ENCODE measurements around the gene MTFR1L.
A peak's percentile ranks its signal among the peaks of the same experiment; 100 is the strongest.

The MTFR1L gene

DNA sequence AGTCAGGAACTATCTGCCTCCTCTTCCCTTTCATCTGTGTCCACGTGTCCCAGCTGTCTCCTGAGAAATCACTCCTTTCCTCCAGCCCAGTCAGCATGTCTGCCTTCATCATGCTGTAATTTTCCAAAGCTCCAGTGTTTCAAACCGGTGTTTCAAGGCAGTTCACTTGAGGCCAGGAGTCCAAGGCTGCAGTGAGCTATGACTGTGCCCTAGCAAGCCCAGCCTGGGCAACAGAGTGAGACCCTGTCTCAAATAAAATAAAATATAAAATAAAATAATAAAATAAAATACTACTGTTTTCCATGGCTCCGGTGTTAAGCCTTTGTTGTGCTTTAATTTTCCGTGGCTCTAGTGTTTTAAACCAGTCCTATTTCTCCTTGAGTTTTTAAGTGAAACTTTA is 27.6 kb upstream of the MTFR1L start:
- no peak for DNase-seq

DNA sequence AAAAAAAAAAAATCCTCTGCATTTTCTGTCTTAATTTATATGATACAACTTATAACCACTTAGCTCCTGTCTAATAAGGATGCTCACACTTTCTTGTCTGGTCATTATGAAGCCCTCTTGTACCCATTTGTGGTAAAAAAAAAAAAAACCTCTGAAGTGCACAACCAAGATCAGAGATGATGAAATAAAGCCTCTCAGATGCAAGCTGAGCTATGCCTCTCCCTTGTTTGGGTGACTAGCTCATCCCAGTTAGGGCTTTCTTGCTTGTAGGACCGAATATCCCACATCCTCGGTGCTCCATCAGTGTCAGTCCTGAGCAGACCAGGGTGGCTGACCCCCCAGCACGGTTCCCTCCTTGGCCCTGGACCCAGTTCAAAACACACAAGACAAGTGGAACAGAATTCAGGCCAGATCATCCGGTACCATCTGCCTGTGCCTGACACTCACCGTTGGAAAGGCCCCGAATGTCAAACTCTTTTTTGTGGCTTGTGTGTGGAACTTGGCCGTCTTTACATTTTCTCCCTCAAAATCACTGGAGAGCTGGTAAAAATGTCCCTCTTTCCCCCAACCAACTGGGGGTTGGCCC is 26.1 kb upstream of the MTFR1L start:
- DNase-seq: no peak

DNA sequence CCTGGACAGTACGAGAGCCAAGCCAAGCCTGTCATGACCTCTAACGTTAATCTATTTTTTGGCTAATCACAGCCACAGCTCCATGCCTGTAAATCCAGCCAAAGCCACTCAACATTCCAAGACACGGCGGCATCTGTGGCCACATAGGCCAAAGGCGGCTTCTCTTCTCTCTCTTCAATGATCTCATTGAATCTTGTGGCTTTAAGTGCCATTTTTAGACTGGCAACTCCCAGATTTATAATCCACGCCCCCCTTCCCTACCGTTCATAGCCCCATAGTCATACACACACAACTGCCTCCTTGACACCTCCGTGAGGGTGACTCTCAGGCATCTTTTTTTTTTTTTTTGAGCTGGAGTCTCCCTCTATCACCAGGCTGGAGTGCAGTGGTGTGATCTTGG is 25.4 kb upstream of the MTFR1L start:
- no peak for DNase-seq

DNA sequence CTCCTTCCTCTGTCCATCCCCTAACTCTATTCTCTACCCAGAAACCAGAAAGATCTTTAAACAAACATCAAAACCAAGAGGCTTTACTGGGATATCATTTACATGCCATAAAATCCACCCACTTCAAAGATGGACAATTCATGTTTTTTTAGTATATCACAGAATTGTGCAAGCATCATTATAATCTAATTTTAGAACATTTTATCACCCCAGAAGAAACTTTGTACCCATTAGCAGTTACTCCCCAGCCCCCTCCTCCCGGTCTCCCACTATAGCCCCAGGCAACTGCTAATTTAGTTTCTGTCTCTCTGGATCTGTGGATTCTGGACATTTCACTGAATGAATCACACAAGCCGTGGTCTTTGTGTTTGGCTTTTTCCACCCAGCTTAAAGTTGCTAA is 24.5 kb upstream of the MTFR1L start:
- DNase-seq: no peak

DNA sequence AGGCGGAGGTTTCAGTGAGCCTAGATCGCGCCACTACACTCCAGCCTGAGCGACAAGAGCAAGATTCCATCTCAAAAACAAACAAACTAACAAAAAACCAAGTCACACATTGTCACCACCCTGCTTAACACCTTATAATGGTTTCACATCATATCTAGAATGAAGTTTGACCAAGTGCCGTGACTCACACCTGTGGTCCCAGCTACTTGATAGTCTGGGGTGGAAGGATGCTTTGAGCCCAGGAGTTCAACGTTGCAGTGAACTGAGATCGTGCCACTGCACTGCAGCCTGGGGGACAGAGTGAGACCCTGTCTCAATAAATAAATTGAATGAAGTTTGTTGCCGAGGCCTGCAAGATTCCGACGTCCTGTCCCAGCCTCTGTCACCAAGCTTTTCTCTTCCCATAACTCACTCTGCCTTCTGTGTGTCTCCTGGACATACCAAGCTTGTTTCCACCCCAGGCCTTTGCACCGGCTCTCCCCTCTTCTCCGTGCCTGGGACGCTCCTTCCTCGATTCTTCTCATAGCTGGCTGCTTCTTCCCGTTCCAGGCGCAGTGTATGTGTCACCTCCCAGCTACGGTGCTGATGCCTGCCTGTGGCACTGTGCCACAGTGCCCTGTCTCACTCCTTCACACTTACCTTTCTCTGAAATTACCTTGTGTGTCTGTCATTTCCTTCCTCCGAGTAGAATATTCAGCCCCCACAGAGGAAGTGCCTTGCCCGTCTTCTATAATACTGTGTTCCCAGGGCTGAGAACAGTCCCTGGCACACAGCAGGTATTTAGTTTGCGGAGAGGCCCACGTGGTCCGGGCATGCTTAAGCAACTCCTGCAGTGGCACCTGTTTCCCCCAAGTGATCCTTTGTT is 23.6 kb upstream of the MTFR1L start:
- peak; percentile 80 for DNase-seq

DNA sequence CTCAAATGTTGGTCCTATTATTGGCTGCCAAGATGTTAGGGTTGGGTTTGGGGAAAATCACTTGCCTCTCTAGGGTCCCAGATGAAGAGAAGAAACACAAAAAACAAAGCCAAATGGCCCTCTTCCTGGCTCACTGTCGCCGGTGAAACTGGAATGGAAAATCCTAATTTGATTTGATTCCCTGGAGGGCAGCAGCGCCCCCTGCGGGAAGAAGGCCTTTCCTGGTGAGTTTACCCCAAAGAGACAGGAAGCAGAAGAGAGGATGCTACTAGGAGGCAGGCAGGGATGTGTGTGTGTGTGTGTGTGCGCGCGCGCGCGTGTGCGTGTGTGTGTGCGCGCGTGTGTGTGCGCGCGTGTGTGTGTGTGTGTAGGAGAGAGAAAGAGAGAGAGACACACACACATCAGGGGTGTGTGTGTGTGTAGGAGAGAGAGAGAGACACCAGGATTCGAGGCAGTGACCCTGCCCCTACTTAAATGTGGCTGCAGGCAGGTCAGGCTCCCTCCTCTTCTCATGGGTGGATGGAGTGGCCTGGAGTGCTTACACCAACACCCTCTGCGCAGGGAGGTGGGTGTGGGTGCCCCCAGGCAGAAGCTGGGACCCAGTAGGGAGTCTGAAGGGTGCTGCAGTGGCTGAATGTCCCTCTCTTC is 22.8 kb upstream of the MTFR1L start:
- peak; percentile 93 for DNase-seq

DNA sequence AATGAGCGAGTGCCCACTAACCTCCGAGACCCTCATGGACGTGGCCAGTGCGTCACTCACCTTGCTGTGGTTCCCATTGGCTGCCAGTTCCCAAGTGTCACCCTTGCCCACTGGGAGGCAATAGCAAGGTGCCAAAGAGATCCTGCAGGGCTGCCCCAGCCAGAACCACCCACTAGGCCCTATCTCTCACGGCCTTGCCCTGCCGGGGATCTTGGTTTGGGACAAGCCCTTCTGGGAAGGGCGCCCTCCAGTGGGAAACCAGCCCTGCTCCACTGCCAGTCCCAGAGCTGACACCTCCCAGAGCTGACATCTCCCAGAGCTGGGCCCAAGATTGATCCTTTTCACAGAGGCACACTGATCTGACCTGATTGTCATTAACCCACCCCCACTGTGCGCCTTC is 21.8 kb upstream of the MTFR1L start:
- peak; percentile 69 for DNase-seq

DNA sequence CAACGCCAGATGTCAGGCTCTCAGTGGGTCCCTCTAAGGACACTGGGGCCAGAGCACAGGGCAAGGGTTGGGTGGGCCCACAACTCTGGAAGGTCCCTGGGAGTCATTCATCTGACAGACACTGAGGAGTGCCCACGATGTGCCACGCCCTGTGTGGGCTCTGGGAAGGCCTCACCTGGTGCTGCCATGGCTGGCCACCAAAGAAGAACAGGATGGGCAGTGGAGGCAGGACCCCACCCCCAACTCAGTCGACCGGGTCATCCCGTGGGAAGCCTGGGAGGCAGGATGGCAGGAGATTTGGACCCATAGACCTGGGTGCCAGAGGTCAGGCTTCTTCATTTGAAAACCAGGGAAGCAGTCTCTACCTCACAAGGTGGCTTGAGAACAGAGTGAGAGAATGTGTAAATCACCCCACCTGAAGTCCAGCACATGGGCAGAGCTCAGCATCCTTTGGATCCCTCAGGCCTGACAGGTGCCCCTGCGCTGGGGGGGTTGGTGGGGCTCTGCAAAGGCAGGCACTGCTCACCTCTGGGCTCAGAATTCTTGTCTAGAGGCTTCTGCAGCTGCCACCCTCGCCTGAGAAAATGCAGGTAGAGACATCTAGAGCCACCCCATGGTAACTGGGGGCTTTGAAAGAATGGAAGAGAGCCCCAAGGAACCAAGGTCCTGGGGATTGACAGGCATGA is 20.9 kb upstream of the MTFR1L start:
- DNase-seq: no peak

DNA sequence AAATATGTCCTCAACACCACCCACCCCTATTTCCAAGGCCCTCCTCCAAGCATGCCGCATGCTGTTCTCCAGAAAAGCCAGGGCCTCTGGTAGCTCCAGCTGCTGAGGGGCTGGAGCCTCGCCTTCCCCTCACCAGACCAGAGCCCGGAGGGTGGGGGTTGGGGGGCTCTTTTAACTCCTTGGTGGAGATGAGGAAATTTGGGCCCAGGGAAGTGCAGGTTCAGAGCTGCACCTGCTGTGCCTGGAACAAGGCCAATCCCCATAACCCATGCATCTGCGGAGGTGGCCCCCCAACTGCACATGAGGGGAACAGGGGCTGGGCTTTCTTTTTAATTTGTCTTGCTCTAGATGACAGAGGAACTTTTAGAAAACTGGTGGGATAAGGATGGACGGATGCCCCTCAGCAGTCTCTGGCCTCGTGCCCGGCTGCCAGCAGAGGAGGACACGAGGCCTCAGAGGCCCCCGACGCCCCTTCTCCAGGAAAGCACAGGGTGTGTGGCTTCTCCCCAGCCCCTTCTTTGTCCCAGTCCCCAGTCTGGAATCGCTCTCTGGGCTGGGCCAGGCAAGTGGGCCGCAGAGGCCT is 20.3 kb upstream of the MTFR1L start:
- DNase-seq: no peak

DNA sequence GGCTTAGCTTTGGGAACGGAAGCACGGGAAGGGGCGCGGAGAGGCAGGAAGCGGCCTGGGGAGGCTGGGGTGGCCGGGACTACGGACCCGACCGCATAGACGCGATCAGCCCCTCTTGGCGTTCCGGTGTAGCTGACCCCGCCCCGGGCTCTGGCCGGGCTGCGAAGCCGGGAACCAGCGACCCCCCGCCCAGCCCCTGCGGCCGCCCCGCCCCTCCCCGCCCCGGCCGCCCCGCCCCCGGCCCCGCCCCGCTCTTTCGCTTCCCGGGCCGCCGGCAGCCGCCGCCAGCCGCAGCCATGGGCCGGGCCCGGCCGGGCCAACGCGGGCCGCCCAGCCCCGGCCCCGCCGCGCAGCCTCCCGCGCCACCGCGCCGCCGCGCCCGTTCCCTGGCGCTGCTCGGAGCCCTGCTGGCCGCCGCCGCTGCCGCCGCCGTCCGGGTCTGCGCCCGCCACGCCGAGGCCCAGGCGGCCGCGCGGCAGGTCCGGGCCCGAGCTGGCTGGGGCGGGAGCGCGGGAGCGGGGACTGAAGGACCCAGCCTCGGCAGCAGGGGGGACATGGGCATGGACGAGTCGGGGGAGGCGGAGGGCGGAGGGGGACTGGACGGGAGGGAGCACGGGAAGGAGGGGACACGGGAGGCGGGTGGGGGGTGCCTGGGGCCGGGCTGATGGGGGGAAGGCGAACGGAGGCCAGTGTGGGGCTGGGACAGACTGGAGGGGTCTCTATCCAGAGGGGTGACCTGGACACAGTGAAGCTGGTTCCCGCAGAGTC is 19.6 kb upstream of the MTFR1L start, which contains the start of gene SELENON:
Gene SELENON, plus strand, starts transcription at position 259 of the 768 bp plus-strand sequence. Its CDS starts 38 bp downstream, at position 297.
- peak; percentile 74 for DNase-seq

DNA sequence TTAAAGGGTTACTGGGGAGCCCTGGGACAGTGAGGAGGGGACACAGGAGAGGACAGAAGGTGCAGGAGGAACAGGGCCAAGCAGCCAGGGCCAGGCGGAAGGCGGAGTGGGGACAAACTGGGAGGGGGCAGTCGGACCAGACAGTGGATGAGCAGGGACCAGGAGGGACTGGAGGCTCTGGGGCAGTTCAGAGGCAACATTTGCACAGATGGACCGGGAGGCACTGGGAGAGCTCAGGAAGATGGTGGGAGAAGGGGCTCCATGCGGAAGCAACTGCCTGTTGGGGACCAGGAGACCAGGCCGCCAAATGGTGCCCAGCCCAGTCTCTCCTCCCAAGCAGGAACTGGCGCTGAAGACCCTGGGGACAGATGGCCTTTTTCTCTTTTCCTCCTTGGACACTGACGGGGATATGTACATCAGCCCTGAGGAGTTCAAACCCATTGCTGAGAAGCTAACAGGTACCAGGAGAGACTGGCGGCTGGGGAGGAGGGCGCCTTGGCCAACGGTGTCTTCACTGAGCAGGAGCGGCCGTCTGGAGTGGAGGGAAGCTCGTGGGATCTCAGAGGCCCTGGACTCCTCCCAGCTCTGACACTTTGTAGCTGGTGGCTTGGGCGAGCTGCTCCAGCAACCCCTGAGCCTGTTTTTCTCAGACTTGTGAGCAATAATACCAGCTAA is 18.9 kb upstream of the MTFR1L start:
- DNase-seq: peak; percentile 39

DNA sequence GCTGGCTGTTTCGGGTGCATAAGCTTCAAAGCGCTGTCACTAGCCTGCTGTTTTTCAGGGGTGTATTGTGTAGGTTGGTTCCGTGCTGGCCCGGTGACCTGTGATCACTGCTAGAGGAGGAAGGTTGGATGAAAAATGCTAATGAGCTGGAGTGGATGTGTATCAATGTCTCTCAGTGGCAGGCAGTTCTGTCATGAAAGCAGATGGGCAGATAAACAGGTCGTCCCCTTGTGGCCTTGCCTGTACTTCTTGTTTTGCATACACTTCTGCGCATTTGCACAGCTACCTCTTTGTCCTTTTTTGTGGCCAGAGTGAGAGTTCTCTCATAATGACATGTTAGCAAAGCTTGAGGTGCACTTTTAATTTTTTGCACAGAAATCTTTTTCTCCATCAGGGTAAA is 16.8 kb upstream of the MTFR1L start:
- no peak for DNase-seq

DNA sequence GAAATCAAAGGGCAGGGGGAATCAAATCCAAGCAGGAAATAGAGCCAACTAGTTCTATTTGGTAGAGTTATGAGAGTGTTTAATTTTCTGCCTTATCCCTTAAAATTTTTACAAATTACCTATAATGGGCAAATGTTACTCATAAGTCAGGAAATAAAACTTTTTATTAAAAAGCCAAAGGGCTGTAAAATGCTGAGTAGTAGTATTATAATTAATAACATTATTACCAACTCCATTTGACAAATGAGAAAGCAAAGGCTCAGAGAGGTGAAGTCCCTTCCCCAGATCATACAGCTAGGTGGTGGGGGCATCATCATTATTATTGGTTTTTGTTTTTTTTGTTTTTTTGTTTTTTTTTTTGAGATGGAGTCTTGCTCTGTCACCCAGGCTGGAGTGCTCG is 16.4 kb upstream of the MTFR1L start:
- no peak for DNase-seq

DNA sequence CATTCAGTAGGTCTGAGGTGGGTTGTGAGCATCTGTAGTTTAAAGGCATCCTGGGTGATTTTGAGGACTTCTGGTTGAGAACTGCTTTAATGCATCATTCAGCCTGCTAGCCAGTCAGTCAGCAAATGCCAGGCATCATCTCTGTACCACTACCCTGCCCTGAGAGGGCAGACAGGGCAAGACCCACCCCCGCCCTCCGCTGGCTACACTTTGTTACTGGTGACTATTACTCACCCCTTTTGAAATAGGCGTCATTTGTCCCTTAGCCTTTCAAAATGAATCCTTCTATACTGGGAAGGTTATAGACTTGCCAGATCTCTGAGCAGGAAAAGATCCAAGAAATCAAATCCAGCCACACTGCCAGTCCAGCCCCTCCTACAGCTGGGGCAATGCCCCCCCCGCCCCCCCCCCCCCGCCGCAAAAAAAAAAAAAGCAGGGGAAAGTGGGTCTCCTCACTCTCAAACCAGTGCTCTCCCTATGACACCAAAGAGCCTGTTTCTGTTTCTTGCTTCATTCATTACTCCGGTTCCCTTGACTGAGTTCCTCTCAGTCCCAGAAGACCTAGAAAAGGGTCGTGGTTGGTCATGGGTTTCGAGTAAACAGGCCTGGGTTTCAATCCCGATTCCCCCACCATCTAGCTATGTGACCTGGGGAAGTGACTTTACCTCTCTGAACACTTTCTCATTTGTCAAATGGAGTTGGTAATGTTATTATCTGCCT is 15.3 kb upstream of the MTFR1L start:
- DNase-seq: no peak

DNA sequence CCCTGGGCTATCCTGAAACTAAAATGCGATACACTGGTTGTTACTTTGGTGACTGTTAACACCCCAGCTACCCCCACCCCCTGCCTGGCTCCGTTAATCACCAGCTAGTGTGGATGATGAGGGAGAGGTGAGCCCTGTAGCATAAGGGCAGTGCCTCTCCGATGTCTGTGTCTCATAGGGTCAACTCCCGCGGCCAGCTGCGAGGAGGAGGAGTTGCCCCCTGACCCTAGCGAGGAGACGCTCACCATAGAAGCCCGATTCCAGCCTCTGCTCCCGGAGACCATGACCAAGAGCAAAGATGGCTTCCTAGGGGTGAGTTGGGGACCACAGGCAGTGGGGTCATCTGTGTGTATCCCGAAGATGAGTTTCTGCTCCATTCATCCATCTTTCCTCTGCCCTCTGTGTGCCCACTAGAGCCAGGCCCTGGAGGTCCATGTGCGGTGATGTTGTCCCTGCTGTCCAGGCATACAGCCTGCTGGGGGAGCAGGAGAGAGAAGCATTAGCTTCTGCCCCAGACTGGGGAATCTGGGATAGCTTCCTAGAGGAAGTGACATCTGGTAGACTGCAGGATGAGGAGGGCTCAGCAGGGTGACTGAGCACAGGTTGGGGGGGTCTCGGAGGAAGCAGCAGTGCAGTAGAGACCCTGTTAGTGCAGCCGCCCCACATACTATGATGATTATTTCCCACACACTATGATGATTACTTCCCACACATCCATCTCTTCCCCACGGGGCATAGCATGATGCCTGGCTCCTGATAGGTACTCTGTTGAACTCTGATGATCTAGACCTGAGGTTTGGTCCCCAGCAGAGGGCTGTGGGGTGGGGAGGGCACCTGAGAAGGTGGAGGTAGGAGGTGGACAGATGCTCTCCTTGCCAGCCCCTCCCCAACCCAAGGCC is 14.5 kb upstream of the MTFR1L start:
- no peak for DNase-seq

DNA sequence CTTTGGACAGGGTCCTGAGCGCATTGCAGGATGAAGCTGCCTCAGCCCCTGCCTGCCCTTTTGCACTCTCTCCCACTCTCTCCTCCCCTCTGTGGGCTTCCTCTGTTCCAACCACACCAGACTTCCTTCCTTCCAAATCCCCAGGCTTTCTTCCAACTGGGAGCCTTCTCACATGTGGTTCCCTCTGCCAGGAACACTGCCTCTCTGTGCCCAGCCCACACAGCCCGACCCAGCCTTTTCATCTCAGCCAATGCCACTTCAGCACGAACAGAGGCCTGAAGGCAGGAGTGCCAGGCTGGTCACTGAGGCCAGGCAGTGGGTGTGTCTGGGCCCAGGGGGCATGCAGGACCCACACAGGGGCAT is 13.9 kb upstream of the MTFR1L start:
- no peak for DNase-seq

DNA sequence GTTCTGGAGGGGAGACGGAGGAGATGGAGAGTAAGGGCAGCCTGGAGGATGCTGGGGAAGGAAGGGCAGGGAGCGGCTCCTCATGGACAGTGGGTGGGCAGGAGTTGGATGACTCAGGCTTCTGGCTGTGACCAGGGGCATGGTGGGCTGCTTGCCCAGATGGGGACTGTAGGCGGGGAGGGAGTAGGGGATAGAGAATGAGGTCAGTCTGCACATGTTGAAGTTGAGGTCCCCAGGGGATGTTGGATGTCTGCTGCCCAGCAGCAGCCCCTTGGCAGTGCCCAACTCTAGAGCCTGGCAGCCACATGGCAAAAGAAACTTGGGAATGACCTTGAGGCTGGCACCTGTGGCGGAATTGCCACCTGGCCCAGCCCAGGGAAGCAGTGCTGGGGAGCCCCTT is 13.3 kb upstream of the MTFR1L start:
- no peak for DNase-seq

DNA sequence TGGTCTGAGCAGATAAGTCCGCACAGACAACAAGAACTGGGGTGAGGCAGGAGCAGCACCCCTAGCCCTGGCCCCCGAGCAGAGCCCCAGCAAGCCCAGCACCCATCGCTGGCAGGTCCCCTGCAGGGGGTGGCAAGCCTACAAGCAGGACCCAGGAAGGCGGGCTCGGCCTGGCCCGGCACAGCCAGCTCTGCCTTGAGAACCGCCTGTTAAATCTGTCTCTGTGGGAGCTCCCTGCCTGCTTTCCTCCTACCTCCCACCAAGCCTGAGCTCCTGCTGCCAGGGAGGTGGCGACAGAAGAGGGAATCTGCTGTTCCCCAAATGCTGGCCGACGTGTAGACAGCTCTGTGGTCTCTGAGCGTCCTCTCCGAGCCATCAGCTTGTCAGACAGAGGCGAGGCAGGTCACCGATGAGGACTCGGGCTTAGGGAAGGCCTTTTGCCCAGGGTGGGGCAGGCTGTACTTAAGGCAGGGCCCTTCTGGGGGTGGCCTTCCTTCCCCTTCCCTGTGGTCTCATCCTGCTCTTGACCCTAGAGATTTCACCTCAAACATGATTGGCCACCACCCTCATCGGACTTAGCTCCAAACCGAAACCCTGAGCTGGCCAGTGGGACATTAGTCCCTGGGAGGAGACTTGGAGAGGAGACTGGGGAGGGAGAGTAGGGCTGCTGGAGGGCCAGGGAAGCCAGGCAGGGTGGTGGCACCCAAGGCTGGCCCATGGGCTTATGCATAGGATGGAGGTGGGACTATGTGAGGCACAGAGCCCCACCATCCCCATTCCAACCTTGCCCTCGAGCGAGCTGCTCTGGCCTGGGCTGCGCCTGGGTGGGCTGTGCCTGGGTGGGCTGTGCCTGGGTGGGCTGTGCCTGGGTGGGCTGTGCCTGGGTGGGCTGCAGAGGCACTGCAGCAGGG is 12.0 kb upstream of the MTFR1L start:
- DNase-seq: no peak

Data from DMS53 (cell line).